ENCODE data around the gene AMY1B. TPM values are rescaled to one million over a fixed set of nuclear protein-coding genes. Genes with fewer than 3 reads are reported as not detected.
"Not testable (repeated sequence)": the region's sequence is repeated elsewhere in the genome, so short reads cannot be mapped to it uniquely, and the experiment has no call there.

Gene AMY1B
- total RNA-seq (2021; fragmentation: NEBNext Ultra II Directional; extraction: Animal tissue kit (Norgen Biotek cat#: 25700)): not detected
- long read RNA-seq: 0 reads

DNA sequence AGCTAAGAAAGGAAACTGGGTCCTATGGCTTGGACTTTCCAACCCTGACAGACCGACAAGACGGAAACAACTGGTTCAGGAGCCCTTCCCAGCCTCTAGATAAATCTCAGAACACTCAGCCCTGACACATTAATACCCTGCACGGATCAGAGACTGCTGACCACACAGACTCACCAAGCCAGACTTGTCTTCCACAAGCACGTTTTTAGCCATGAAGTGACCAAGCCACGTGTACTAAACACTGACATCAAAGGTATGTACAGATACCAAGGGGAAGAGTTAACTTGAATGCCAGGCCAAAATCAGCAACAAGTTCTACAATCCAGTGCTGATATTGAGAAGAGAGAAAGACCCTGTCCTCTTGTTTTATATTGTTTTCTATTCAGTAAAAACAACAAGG lies at the start of gene AMY1B:
TSS of gene AMY1B (minus strand) at position 101 of the 400 bp plus-strand sequence. CDS start 571 bp downstream, outside the sequence.
- H3K27ac Mint-ChIP-seq; H3K9me3 Mint-ChIP-seq; DNase-seq; H3K4me1 Mint-ChIP-seq (ENCODE audit: low read depth); H3K36me3 Mint-ChIP-seq (ENCODE audit: low read depth); H3K27me3 Mint-ChIP-seq (ENCODE audit: insufficient read depth); H3K4me3 Mint-ChIP-seq: not testable (repeated sequence)

DNA sequence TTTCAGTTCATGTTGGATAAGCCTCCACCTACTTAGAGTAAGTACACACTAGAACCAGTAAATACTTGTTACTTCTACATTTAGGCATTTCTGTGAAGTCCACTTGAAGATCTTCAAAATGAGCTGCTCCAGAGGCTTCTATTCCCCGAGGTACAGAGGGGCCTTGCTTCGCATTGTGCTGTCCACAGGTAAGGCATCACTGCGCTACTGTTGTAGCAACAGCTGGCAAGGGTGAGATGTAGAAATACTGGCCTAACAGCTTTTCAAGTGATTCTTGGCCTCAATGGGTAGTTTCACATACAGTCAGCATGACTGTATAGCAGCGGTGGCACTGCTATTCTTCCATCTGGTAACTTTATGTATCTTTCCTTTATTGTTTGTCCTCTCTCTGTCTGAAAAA lies 49.0 kb upstream of the AMY1B start:
- H3K36me3 Mint-ChIP-seq (ENCODE audit: low read depth); H3K27me3 Mint-ChIP-seq (ENCODE audit: insufficient read depth); H3K27ac Mint-ChIP-seq; H3K4me3 Mint-ChIP-seq; H3K4me1 Mint-ChIP-seq (ENCODE audit: low read depth); DNase-seq; H3K9me3 Mint-ChIP-seq: not testable (repeated sequence)

DNA sequence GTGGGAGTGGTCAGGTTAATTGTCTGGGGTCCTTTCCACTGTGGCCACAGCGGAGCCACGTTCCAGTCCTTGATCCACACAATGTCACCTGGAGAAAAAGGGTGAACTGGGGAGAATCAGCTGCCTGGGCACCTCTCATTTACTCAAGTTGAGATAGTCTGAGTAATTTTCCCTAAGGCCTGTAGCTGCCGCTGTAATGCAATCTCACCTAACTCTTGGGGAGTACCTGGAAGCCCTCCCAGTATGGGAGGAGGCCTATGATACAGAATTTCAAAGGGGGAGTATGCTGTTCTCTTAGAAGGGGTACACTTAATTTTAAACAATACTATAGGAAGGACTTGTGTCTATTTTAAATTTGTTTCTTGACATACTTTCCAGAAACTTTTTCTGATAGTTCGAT lies 48.4 kb upstream of the AMY1B start:
- not testable (repeated sequence) for H3K4me3 Mint-ChIP-seq; H3K27me3 Mint-ChIP-seq (ENCODE audit: insufficient read depth); H3K36me3 Mint-ChIP-seq (ENCODE audit: low read depth); H3K27ac Mint-ChIP-seq; H3K9me3 Mint-ChIP-seq; H3K4me1 Mint-ChIP-seq (ENCODE audit: low read depth); DNase-seq

DNA sequence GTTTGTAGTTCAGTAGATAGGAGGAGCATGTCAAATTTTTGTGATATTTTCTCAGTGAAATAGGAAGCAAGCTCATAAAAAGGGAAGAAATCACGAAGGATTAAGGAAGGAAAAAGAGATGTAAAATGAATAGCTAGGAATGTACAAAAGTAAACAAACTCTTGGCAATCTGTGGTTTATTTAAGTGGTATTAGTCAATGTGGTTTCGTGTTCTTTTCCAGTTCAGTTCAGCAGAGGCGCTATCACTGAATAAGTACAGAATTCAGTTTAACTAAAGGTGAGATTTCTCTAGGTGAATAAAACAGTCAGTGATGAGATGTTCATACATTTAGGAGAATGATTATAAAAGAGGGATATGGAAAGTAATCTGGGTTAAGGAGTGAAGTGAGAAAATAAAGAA lies 42.0 kb upstream of the AMY1B start:
- not testable (repeated sequence) for H3K4me3 Mint-ChIP-seq; H3K27me3 Mint-ChIP-seq (ENCODE audit: insufficient read depth); H3K4me1 Mint-ChIP-seq (ENCODE audit: low read depth); H3K27ac Mint-ChIP-seq; H3K36me3 Mint-ChIP-seq (ENCODE audit: low read depth); H3K9me3 Mint-ChIP-seq; DNase-seq

DNA sequence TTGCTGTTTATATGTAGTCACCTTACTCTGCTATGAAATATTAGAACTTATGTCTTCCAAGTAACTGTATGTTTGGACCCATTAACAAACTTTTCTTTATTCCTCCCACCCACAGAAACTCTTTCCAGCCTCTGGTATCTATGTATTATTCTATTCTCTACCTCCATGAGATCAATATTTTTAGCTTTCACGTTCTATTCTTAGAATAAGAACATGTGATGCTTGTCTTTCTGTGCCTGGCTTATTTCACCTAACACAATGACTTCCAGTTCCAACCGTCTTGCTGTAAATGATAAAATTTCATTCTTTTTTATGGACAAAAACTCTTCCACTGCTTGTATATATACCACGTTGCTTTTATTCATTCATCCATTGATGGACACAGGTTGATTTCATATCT lies 39.3 kb upstream of the AMY1B start:
- not testable (repeated sequence) for DNase-seq; H3K27ac Mint-ChIP-seq; H3K36me3 Mint-ChIP-seq (ENCODE audit: low read depth); H3K4me3 Mint-ChIP-seq; H3K4me1 Mint-ChIP-seq (ENCODE audit: low read depth); H3K27me3 Mint-ChIP-seq (ENCODE audit: insufficient read depth); H3K9me3 Mint-ChIP-seq

DNA sequence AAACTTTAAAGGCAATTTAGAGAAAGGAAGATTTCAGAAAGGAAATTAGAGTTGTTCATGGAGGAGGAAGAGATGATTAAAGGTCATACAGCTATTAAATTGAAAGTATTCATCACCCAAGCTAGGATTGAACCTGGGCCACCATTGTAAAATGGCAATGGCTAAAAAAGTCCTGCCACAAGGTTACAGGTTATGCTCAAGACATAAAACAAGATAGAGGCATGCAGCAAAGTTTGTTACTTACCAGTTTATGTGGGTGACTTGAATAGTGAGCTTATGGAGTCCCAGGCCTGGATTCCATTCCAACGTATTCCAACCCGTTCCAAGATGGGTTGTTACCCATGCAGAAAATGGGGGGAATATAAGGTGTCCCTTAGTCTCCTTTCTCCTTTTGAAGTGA lies 25.5 kb upstream of the AMY1B start:
- H3K27ac Mint-ChIP-seq; H3K9me3 Mint-ChIP-seq; H3K27me3 Mint-ChIP-seq (ENCODE audit: insufficient read depth); H3K36me3 Mint-ChIP-seq (ENCODE audit: low read depth); H3K4me3 Mint-ChIP-seq; DNase-seq; H3K4me1 Mint-ChIP-seq (ENCODE audit: low read depth): not testable (repeated sequence)

DNA sequence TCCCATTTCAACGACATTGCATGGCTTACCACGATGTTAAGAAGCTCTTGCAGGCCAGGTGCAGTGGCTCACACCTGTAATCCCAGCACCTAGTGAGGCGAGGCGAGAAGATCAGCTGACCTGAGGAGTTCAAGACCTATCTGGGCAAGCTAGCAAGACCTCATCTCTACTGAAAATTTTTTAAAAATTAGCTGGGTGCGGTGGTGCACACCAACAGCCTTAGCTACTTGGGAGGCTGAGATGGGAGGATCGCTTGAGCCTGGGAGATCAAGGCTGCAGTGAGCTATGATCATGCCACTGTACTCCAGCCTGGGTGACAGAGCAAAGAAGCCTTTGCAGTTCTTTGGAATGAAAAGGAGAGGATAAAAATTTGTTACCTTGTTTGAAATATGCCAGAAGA lies 21.4 kb upstream of the AMY1B start:
- not testable (repeated sequence) for H3K27me3 Mint-ChIP-seq (ENCODE audit: insufficient read depth); H3K36me3 Mint-ChIP-seq (ENCODE audit: low read depth)

DNA sequence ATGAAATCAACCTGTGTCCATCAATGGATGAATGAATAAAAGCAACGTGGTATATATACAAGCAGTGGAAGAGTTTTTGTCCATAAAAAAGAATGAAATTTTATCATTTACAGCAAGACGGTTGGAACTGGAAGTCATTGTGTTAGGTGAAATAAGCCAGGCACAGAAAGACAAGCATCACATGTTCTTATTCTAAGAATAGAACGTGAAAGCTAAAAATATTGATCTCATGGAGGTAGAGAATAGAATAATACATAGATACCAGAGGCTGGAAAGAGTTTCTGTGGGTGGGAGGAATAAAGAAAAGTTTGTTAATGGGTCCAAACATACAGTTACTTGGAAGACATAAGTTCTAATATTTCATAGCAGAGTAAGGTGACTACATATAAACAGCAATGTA lies 14.4 kb upstream of the AMY1B start:
- not testable (repeated sequence) for H3K4me3 Mint-ChIP-seq; H3K27ac Mint-ChIP-seq; DNase-seq; H3K9me3 Mint-ChIP-seq; H3K27me3 Mint-ChIP-seq (ENCODE audit: insufficient read depth); H3K36me3 Mint-ChIP-seq (ENCODE audit: low read depth); H3K4me1 Mint-ChIP-seq (ENCODE audit: low read depth)

More for the DNA sequence above, 21.4 kb upstream of the AMY1B start:
- not testable (repeated sequence) for H3K27ac Mint-ChIP-seq; H3K4me3 Mint-ChIP-seq; H3K9me3 Mint-ChIP-seq; DNase-seq; H3K4me1 Mint-ChIP-seq (ENCODE audit: low read depth)

DNA sequence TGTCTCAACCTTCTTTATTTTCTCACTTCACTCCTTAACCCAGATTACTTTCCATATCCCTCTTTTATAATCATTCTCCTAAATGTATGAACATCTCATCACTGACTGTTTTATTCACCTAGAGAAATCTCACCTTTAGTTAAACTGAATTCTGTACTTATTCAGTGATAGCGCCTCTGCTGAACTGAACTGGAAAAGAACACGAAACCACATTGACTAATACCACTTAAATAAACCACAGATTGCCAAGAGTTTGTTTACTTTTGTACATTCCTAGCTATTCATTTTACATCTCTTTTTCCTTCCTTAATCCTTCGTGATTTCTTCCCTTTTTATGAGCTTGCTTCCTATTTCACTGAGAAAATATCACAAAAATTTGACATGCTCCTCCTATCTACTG lies 11.7 kb upstream of the AMY1B start:
- not testable (repeated sequence) for H3K27me3 Mint-ChIP-seq (ENCODE audit: insufficient read depth); H3K27ac Mint-ChIP-seq

DNA sequence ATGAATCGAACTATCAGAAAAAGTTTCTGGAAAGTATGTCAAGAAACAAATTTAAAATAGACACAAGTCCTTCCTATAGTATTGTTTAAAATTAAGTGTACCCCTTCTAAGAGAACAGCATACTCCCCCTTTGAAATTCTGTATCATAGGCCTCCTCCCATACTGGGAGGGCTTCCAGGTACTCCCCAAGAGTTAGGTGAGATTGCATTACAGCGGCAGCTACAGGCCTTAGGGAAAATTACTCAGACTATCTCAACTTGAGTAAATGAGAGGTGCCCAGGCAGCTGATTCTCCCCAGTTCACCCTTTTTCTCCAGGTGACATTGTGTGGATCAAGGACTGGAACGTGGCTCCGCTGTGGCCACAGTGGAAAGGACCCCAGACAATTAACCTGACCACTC lies 5.2 kb upstream of the AMY1B start:
- not testable (repeated sequence) for H3K36me3 Mint-ChIP-seq (ENCODE audit: low read depth); H3K27ac Mint-ChIP-seq; H3K4me3 Mint-ChIP-seq; H3K9me3 Mint-ChIP-seq; DNase-seq; H3K27me3 Mint-ChIP-seq (ENCODE audit: insufficient read depth); H3K4me1 Mint-ChIP-seq (ENCODE audit: low read depth)

More for the DNA sequence above, 11.7 kb upstream of the AMY1B start:
- not testable (repeated sequence) for H3K9me3 Mint-ChIP-seq; H3K4me1 Mint-ChIP-seq (ENCODE audit: low read depth); H3K4me3 Mint-ChIP-seq; H3K36me3 Mint-ChIP-seq (ENCODE audit: low read depth); DNase-seq

DNA sequence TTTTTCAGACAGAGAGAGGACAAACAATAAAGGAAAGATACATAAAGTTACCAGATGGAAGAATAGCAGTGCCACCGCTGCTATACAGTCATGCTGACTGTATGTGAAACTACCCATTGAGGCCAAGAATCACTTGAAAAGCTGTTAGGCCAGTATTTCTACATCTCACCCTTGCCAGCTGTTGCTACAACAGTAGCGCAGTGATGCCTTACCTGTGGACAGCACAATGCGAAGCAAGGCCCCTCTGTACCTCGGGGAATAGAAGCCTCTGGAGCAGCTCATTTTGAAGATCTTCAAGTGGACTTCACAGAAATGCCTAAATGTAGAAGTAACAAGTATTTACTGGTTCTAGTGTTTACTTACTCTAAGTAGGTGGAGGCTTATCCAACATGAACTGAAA lies 4.7 kb upstream of the AMY1B start:
- not testable (repeated sequence) for H3K4me1 Mint-ChIP-seq (ENCODE audit: low read depth); H3K27ac Mint-ChIP-seq; H3K4me3 Mint-ChIP-seq; DNase-seq; H3K36me3 Mint-ChIP-seq (ENCODE audit: low read depth); H3K27me3 Mint-ChIP-seq (ENCODE audit: insufficient read depth); H3K9me3 Mint-ChIP-seq

DNA sequence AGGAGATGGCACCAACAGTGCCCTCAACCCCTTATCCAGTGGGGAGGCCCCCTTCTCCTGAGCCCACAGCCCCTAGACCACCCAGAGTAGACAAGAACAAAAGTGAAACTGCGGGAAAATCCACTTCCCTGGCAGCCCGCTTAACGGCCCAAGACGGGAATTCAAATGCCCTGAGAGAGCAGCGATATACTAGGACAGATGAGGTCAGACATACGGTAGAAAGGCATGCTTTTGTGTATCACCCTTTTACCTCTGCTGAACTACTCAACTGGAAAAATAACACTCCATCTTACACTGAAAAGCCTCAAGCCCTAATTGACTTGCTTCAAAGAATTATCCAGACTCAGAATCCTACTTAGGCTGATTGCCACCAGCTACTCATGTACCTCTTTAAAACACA lies 1.4 kb upstream of the AMY1B start:
- H3K9me3 Mint-ChIP-seq; H3K27ac Mint-ChIP-seq; H3K4me3 Mint-ChIP-seq; H3K36me3 Mint-ChIP-seq (ENCODE audit: low read depth); H3K4me1 Mint-ChIP-seq (ENCODE audit: low read depth); DNase-seq; H3K27me3 Mint-ChIP-seq (ENCODE audit: insufficient read depth): not testable (repeated sequence)

DNA sequence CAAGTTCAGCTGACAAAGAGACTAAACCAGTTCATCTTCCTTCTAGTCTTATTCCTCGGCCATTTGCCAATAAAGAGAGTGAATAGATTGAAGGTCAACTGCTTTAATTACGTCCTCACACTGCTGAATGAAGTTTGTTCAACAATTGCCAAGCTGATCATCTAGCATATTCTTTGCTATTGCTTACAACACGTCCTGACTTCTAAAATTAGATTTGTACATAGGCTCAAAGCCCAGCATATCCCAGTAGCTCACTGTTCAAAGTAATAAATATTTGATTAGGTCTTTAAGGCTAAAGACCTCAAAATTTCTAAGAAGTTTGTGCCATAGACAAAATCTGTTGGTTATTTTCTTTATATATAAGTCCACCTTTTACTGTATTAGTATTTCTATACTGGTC lies 19.7 kb downstream of the AMY1B start:
- not testable (repeated sequence) for H3K4me1 Mint-ChIP-seq (ENCODE audit: low read depth); H3K9me3 Mint-ChIP-seq; H3K27me3 Mint-ChIP-seq (ENCODE audit: insufficient read depth); DNase-seq; H3K36me3 Mint-ChIP-seq (ENCODE audit: low read depth); H3K4me3 Mint-ChIP-seq; H3K27ac Mint-ChIP-seq

DNA sequence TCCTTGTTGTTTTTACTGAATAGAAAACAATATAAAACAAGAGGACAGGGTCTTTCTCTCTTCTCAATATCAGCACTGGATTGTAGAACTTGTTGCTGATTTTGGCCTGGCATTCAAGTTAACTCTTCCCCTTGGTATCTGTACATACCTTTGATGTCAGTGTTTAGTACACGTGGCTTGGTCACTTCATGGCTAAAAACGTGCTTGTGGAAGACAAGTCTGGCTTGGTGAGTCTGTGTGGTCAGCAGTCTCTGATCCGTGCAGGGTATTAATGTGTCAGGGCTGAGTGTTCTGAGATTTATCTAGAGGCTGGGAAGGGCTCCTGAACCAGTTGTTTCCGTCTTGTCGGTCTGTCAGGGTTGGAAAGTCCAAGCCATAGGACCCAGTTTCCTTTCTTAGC lies 40.5 kb downstream of the AMY1B start, which contains the start of gene AMY1A:
TSS of gene AMY1A (plus strand) at position 301 of the 400 bp plus-strand sequence. CDS start 571 bp downstream, outside the sequence.
- DNase-seq; H3K4me3 Mint-ChIP-seq; H3K36me3 Mint-ChIP-seq (ENCODE audit: low read depth); H3K27me3 Mint-ChIP-seq (ENCODE audit: insufficient read depth); H3K4me1 Mint-ChIP-seq (ENCODE audit: low read depth); H3K27ac Mint-ChIP-seq; H3K9me3 Mint-ChIP-seq: not testable (repeated sequence)

DNA sequence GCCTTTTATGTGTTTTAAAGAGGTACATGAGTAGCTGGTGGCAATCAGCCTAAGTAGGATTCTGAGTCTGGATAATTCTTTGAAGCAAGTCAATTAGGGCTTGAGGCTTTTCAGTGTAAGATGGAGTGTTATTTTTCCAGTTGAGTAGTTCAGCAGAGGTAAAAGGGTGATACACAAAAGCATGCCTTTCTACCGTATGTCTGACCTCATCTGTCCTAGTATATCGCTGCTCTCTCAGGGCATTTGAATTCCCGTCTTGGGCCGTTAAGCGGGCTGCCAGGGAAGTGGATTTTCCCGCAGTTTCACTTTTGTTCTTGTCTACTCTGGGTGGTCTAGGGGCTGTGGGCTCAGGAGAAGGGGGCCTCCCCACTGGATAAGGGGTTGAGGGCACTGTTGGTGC lies 41.9 kb downstream of the AMY1B start:
- H3K9me3 Mint-ChIP-seq; H3K27me3 Mint-ChIP-seq (ENCODE audit: insufficient read depth); H3K36me3 Mint-ChIP-seq (ENCODE audit: low read depth); H3K27ac Mint-ChIP-seq; H3K4me1 Mint-ChIP-seq (ENCODE audit: low read depth); DNase-seq; H3K4me3 Mint-ChIP-seq: not testable (repeated sequence)

All from HFFc6 (cell line).